GM12874 (cell line): Measurements from ENCODE around the gene ILKAP.

Experiments used
- CTCF ChIP-seq: IDR thresholded peaks from 2 replicates; pipeline ENCODE4 v1.5.1; 2011; ENCODE audit warnings: low read depth, mild to moderate bottlenecking, control low read depth, low read length, moderate library complexity; ENCODE audit not compliant: insufficient read depth

The ILKAP gene

GRCh38 chr2:238132463-238133450 is 70.7 kb downstream of the ILKAP start:
- no peak for TF ChIP-seq CTCF

GRCh38 chr2:238131761-238132462 is 71.6 kb downstream of the ILKAP start:
- no peak for TF ChIP-seq CTCF

- TF ChIP-seq CTCF = no peak
Measured at GRCh38 chr2:238130696-238131628, 72.5 kb downstream of the ILKAP start.

DNA sequence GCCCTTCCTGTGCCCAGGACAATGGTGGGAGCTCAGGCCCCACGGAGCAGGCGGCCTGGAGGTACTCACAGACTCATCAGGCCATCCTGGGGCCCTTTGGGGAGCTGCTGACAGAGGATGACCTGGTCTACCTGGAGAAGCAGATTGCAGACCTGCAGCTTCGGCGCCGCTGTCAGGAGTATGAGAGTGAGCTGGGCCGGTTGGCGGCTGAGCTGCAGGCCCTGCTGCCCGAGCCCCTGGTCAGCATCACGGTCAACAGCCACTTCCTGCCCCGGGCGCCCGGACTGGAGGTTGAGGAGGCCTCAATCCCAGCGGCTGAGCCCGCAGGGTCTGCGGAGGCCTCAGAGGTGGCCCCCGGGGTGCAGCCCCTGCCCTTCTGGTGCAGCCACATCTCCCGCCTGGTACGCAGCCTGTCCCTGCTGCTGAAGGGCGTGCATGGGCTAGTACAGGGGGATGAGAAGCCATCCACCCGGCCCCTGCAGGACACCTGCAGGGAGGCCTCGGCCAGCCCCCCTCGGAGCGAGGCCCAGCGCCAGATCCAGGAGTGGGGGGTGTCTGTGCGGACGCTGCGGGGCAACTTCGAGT is 73.3 kb downstream of the ILKAP start:
- no peak for TF ChIP-seq CTCF

GRCh38 chr2:238129166-238130010 is 74.1 kb downstream of the ILKAP start:
- TF ChIP-seq CTCF = no peak

- TF ChIP-seq CTCF = no peak
Measured at GRCh38 chr2:238128534-238129001, 74.9 kb downstream of the ILKAP start.
